GM18873 (cell line): ENCODE results near the gene FAM174B.

ENCODE experiments used
- ATAC-seq: cut with Tn5 transposase; IDR thresholded peaks from one replicate; pipeline ENCODE4 v1.9.1; 2021; ENCODE audit warnings: mild to moderate bottlenecking, moderate library complexity, moderate number of reproducible peaks; ENCODE audit not compliant: unreplicated experiment, low FRiP score

FAM174B gene

GRCh38 chr15:92643849-92644815 is 11.4 kb downstream of the FAM174B start:
- no peak for ATAC-seq

DNA sequence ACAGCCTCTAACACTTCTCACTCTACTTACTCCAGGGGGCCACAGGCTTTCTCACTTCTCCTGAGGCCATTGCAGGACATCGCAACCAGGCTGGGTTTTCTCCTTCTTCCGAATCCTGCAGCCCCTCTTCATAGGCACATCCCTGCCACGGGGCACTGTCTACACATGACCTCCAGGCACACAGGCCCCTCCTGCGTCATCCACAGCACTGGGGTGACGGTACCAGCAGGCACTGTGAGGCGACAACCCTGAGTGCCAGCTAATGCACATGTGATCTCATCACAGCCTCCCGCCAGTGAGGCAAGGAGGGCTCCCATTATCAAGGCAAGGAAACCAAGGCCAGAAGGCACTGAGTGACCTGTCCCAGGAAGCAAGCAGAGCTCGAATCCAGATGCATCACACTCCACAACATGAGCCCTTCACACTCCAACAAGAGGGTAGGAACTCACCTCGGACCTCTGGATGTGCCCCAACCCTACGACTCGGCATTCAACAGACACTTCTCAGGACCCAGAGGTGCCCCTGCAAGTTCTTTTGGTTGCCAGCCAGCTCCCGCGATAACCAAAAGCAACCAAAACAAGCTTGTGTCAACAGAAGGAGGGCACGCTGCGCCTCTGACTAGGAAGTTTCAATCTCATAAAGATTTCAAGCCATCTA is 16.7 kb downstream of the FAM174B start:
- no peak for ATAC-seq

GRCh38 chr15:92638291-92638708 is 17.3 kb downstream of the FAM174B start:
- ATAC-seq, result no peak

DNA sequence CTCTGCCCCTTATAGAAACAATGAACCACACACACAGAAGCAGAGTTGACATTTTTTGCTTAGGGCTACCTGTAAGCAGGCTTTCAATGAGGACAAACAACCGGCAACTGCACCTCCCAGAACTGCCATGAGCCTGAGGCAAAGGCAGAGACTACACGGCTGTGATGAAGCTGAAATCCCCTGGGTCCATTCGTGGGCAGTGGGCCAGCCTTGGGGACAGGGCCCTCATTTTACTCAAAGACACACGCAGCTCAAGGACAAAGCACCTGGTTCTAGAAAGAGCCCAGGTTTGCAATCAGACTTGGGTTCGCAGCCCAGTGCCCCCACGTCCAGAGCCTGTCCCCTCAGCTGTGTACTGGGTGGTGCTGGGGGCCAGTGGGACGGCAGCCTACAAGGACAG is 17.9 kb downstream of the FAM174B start:
- ATAC-seq, result no peak

DNA sequence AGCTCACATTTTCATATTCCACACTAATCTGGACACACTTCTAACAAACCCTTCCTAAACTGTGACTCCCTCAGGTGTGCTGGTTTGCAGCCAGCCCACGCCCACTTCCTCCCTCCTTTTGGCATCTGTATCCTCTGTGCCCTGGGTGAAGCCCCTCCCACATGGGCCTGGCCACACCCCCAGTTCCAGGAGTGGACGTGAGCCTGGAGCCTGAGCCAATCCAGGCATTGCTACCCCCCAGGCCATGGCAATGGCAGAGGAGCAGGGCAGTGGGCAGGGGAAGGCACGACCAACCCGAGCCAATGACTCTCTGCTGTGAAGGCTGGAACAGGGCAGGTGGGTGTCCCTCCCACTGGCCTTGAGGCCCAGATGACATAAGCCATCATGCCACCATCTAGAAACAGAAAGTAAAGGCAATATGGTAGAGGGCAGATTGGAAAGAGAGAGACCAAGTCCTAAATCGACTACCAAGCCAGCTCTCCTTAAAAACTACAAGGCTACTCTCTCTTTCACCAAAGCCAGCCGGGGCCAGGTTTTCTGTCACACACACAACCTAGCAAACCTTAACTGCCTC is 18.6 kb downstream of the FAM174B start:
- no peak for ATAC-seq

- no peak for ATAC-seq
These were observed 19.1 kb downstream of the FAM174B start for GRCh38 chr15:92636401-92636907.

GRCh38 chr15:92634671-92635201 is 20.8 kb downstream of the FAM174B start:
- ATAC-seq, result no peak

GRCh38 chr15:92634060-92634459 is 21.5 kb downstream of the FAM174B start:
- ATAC-seq, result no peak

- ATAC-seq, result no peak
These were observed 22.2 kb downstream of the FAM174B start for GRCh38 chr15:92633418-92633817.

- no peak for ATAC-seq
These were observed 22.6 kb downstream of the FAM174B start for GRCh38 chr15:92633001-92633400.

- ATAC-seq, result no peak
These were observed 23.9 kb downstream of the FAM174B start for GRCh38 chr15:92631721-92632120.

DNA sequence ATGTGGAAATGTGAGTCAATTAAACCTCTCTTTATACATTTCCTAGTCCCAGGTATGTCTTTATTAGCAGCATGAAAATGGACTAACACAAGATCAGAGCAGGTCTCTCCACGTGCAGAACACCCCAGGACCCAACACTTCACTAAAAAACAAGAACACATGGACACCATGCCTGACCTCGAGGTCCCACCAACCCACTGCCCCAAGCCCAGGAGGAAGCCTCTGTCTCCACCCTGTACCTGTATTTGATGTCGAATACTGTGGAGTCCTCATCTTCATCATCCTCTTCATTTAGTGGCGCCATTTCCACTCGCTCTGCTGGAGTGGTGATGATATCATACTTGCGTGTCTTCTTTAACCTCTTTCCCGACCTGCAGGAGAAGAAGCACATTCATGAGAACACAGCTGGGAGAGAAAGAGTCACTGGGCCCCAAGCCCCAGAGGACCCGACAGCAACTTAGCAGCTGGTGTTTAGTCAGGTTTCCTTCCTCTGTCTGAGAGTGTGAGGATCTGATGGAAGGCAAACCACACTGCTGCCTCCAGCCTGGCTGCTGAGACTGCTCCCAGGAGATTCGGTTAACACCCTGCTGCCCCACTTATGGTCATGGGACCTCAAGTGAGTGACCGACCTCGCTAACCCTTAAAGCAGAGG is 25.5 kb downstream of the FAM174B start:
- no peak for ATAC-seq

DNA sequence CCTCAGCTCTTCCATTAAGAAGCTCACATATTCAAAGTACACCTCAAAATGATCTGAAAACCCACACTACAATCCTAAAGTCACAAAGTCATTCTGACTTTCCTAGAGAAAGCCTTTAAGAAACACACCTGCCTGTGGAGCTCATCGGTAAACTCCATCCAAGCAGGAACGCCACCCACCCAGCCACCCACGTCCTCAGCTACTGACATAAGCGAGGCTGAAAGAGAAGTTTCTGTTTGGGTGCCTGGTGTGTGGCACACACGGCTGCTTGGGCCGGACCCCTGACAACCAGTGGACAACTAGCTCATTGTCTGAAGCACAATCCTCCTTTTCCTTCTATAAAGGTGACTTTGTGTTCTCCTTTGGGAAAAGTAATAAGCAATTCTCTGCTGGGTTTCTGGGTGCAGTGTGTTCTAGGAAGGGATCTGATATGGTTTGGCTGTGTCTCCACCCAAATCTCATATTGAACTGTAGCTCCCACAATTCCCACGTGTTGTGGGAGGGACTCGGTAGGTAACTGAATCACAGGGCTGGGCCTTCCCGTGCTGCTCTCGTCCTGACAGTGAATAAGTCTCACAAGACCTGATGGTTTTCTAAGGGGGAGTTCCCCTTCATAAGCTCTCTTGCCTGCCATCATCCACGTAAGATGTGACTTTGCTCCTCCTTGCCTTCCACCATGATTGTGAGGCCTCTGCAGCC is 26.1 kb downstream of the FAM174B start:
- no peak for ATAC-seq

GRCh38 chr15:92627014-92627413 is 28.6 kb downstream of the FAM174B start:
- ATAC-seq, result no peak

- ATAC-seq, result no peak
These were observed 30.2 kb downstream of the FAM174B start for GRCh38 chr15:92625251-92625980.

GRCh38 chr15:92624401-92624991 is 31.1 kb downstream of the FAM174B start:
- ATAC-seq, result no peak

- no peak for ATAC-seq
These were observed 32.1 kb downstream of the FAM174B start for GRCh38 chr15:92623435-92623834.

- ATAC-seq, result no peak
These were observed 33.5 kb downstream of the FAM174B start for GRCh38 chr15:92621972-92622533.
